ENCODE data around the gene SZT2. TPM values are rescaled to one million over a fixed set of nuclear protein-coding genes. Genes with fewer than 3 reads are reported as not detected.
A peak's percentile ranks its signal among the peaks of the same experiment; 100 is the strongest.
"Not testable (repeated sequence)": the region's sequence is repeated elsewhere in the genome, so short reads cannot be mapped to it uniquely, and the experiment has no call there.

The SZT2 gene
- total RNA-seq, 1 experiment from 2014 or later = 22.2 TPM

DNA sequence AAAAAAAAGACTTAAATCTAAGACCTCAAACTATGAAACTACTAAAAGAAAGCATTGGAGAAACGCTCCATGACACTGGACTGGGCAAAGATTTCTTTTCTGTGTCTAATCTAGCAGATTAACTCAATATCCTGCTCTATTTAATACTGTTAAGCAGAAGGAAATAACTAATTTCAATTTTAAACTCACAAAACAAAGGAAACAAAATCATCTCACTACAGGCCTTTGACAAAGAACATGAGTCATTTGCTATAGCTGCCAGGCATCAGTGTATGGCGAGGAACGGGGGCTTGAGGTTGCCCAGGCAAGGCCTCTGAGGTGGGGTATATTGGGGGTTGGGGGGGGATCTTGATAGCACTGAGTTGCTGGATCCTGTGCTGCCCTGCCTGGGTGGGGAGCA is 20.9 kb downstream of the SZT2 start:
- Histone ChIP-seq H3K9me3 (ENCODE audit: low read length) (no peaks in the 10 kb centered on the region), H3K79me2 (ENCODE audit: low read length) (no peaks in the 10 kb centered on the region), H4K20me1 (ENCODE audit: low read length) (no peaks in the 10 kb centered on the region), H3K4me3 (ENCODE audit: low read length) (no peak overlapping the region), H3K36me3 (ENCODE audit: low read depth, low read length) (peaks cover 32% of the 10 kb centered on the region), H3K27ac (ENCODE audit: low read length) (no peak overlapping the region), H3K27me3 (ENCODE audit: low read length) (no peaks in the 10 kb centered on the region), H3F3A (ENCODE audit: low read length, unreplicated experiment) (no peaks in the 10 kb centered on the region), H3K9ac (ENCODE audit: low read length) (no peak overlapping the region), H3K4me1 (ENCODE audit: insufficient read depth, low read length) (no peaks in the 10 kb centered on the region), H2AFZ (ENCODE audit: low read length) (no peak overlapping the region), H3K4me2 (ENCODE audit: low read length) (no peak overlapping the region), H3K9me2 (replicated peaks; ENCODE audit: low read length) (no peaks in the 10 kb centered on the region)
- TF ChIP-seq, protein P1, sequence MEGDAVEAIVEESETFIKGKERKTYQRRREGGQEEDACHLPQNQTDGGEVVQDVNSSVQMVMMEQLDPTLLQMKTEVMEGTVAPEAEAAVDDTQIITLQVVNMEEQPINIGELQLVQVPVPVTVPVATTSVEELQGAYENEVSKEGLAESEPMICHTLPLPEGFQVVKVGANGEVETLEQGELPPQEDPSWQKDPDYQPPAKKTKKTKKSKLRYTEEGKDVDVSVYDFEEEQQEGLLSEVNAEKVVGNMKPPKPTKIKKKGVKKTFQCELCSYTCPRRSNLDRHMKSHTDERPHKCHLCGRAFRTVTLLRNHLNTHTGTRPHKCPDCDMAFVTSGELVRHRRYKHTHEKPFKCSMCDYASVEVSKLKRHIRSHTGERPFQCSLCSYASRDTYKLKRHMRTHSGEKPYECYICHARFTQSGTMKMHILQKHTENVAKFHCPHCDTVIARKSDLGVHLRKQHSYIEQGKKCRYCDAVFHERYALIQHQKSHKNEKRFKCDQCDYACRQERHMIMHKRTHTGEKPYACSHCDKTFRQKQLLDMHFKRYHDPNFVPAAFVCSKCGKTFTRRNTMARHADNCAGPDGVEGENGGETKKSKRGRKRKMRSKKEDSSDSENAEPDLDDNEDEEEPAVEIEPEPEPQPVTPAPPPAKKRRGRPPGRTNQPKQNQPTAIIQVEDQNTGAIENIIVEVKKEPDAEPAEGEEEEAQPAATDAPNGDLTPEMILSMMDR (conservative IDR thresholded peaks at IDR 0.05; ENCODE audit: low read depth, low read length) = no peak
- TF ChIP-seq EZH2 (IDR thresholded peaks at IDR 0.05; ENCODE audit: low read length, unreplicated experiment) (no peak), EZH2phosphoT487 (IDR thresholded peaks at IDR 0.05; ENCODE audit: borderline replicate concordance, low read length) (no peak)
- intact Hi-C loops (cut with micrococcal nuclease) = no loop called here
- DNase-seq (no peak), ATAC-seq (no peak)
- POLR2A ChIA-PET (ENCODE audit: unreplicated experiment) = no interaction called here
- CTCF ChIA-PET = no interaction called here
- no TSS peak for BruUV-seq (replicated peaks)

DNA sequence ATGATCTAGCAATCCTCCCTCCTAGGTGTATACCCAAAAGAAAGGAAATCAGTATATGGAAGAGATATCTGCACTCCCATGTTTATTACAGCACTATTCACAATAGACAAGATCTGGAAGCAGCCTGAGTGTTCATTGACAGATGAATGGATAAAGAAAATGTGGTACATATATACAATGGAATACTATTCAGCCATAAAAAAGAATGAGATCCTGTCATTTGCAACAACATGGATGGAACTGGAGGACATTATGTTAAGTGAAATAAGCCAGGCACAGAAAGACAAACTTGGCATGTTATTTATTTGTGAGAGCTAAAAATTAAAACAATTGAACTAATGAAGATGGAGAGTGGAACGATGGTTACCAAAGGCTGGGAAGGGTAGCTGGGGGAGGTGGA is 23.7 kb downstream of the SZT2 start:
- ATAC-seq; POLR2A ChIA-PET (ENCODE audit: unreplicated experiment); H3K4me2 ChIP-seq (ENCODE audit: low read length); DNase-seq; H3K79me2 ChIP-seq (ENCODE audit: low read length); intact Hi-C loops (cut with micrococcal nuclease); CTCF ChIA-PET; H3K27ac ChIP-seq (ENCODE audit: low read length); H3K9ac ChIP-seq (ENCODE audit: low read length); H3K4me3 ChIP-seq (ENCODE audit: low read length); H3F3A ChIP-seq (ENCODE audit: low read length, unreplicated experiment); BruUV-seq (replicated peaks); H3K27me3 ChIP-seq (ENCODE audit: low read length); H3K9me3 ChIP-seq (ENCODE audit: low read length); H4K20me1 ChIP-seq (ENCODE audit: low read length); H2AFZ ChIP-seq (ENCODE audit: low read length); H3K4me1 ChIP-seq (ENCODE audit: insufficient read depth, low read length); H3K9me2 ChIP-seq (replicated peaks; ENCODE audit: low read length): not testable (repeated sequence)
- peaks cover 19% of the 10 kb centered on the region for H3K36me3 ChIP-seq (ENCODE audit: low read depth, low read length)

DNA sequence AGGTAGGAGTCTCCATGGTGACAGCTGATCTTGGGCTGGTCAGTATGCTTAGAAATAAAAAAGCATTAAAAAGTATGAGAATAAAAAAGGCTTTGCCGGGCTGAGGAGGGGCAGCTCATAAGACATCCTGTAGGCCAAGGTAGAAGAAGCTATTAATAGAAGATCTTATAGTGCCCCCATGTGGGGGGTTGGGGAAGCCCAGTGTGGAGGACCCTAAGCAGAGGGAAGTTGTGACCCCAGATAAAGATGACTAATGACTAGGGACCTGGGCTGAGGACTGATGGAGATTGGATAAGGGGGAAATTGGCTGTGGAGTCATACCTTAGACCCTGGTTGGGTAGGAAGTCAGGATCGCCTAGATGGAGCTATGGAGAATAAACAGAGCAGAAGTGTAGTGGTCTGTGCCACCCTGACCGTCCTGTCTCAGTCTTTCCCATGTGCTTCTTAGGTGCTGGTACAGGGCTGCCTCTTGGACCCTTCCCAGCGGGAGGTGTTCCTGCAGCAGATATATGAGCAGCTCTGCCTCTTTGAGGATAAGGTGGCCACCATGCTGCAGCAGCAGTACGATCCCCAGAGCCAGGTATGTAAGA is 25.0 kb downstream of the SZT2 start:
- POLR2A ChIA-PET (ENCODE audit: unreplicated experiment) = interaction anchor here (0.5 kb wide), 1 partner anchor 78 kb away, joined by 3 read pairs; no protein-coding TSS in a partner anchor
- intact Hi-C loops (cut with micrococcal nuclease) = loop anchor here (1.0 kb wide), 1 partner anchor 187 kb away; no protein-coding TSS in a partner anchor
- no peaks in the 10 kb centered on the region for H3K9me2 ChIP-seq (replicated peaks; ENCODE audit: low read length)
- H3K27ac ChIP-seq (ENCODE audit: low read length) = no peak overlapping the region
- no peak overlapping the region for H3K9ac ChIP-seq (ENCODE audit: low read length)
- TF ChIP-seq, protein P1 (conservative IDR thresholded peaks at IDR 0.05; ENCODE audit: low read depth, low read length) = peak; percentile 83
- no peak for TF ChIP-seq EZH2 (IDR thresholded peaks at IDR 0.05; ENCODE audit: low read length, unreplicated experiment)
- no peak overlapping the region for H3K4me2 ChIP-seq (ENCODE audit: low read length)
- ATAC-seq (peak; percentile 93), DNase-seq (peak; percentile 75)
- H4K20me1 ChIP-seq (ENCODE audit: low read length) = no peaks in the 10 kb centered on the region
- H3K27me3 ChIP-seq (ENCODE audit: low read length) = no peaks in the 10 kb centered on the region
- H3K9me3 ChIP-seq (ENCODE audit: low read length) = no peaks in the 10 kb centered on the region
- H3K4me1 ChIP-seq (ENCODE audit: insufficient read depth, low read length) = no peaks in the 10 kb centered on the region
- peaks cover 14% of the 10 kb centered on the region; the same call in 1 of the 2 replicates for H3K36me3 ChIP-seq (ENCODE audit: low read depth, low read length)
- CTCF ChIA-PET = interaction anchor here (0.5 to 1.2 kb wide), 10 partner anchors 31 to 341 kb away, joined by 3 to 23 read pairs (median 4); partner anchors contain the start of gene ELOVL1
- no peak overlapping the region for H2AFZ ChIP-seq (ENCODE audit: low read length)
- H3K4me3 ChIP-seq (ENCODE audit: low read length) = no peak overlapping the region
- no peaks in the 10 kb centered on the region for H3F3A ChIP-seq (ENCODE audit: low read length, unreplicated experiment)
- H3K79me2 ChIP-seq (ENCODE audit: low read length) = no peaks in the 10 kb centered on the region
- no TSS peak for BruUV-seq (replicated peaks)

All from PC-3 (cell line).